Caco-2 (cell line): ENCODE measurements around the gene ECE1. TPM values are rescaled to one million over a fixed set of nuclear protein-coding genes. Genes with fewer than 3 reads are reported as not detected.

Experiments
- BruUV-seq: library from RNA; stranded (reverse); fragments of 400-500 nt; replicated peaks from 2 replicates; lab custom pipeline; 2021; lab: Mats Ljungman, UMichigan
- CTCF ChIA-PET: fragments of 300-600 bp; sonication (Branson Sonifier 250); formaldehyde crosslinking; loops from one replicate; lab custom pipeline; 2022; ENCODE audit warnings: antibody characterized with exemption; lab: Charles Lee
- POLR2A ChIA-PET: fragments of 300-600 bp; sonication (Branson Sonifier 250); formaldehyde crosslinking; loops from one replicate; lab custom pipeline; 2022; ENCODE audit warnings: antibody characterized with exemption; lab: Charles Lee
- DNase-seq, 2 experiments: peaks; one replicate each; pipeline versions ENCODE4 v3.0.0 to v3.0.0-alpha.2; 2020 to 2022
- H3K27me3 ChIP-seq: replicated peaks from 2 replicates; pipeline ENCODE4 v1.6.0; 2011; ENCODE audit warnings: low read length; ENCODE audit not compliant: control insufficient read depth, insufficient read depth
- H3K36me3 ChIP-seq: 2 replicates; pipeline ENCODE4 v1.5.1; 2011; ENCODE audit warnings: low read length; ENCODE audit not compliant: control insufficient read depth, insufficient read depth
- H3K4me1 ChIP-seq: fragments of 250-450 bp; sonication (Bioruptor Pico); 2 replicates; pipeline ENCODE4 v1.5.1; 2020; ENCODE audit warnings: mild to moderate bottlenecking
- H3K4me3 ChIP-seq: 2 replicates; pipeline ENCODE4 v1.5.1; 2011; ENCODE audit warnings: low read depth, mild to moderate bottlenecking, control low read depth, low read length
- H3K9me3 ChIP-seq: fragments of 250-450 bp; sonication (Bioruptor Pico); 2 replicates; pipeline ENCODE4 v1.5.1; 2020; ENCODE audit warnings: mild to moderate bottlenecking, moderate library complexity
- H3K27ac Mint-ChIP-seq: one replicate; pipeline ENCODE4 v1.8.0; 2022; ENCODE audit warnings: mixed read lengths; ENCODE audit not compliant: unreplicated experiment
- H3K27me3 Mint-ChIP-seq: one replicate; pipeline ENCODE4 v1.8.0; 2022; ENCODE audit warnings: mixed read lengths; ENCODE audit not compliant: insufficient read depth, unreplicated experiment
- H3K36me3 Mint-ChIP-seq: one replicate; pipeline ENCODE4 v1.8.0; 2022; ENCODE audit warnings: mild to moderate bottlenecking, mixed read lengths; ENCODE audit not compliant: insufficient read depth, unreplicated experiment
- H3K4me1 Mint-ChIP-seq: one replicate; pipeline ENCODE4 v1.8.0; 2022; ENCODE audit warnings: low read depth, mixed read lengths; ENCODE audit not compliant: unreplicated experiment
- H3K4me3 Mint-ChIP-seq: one replicate; pipeline ENCODE4 v1.8.0; 2022; ENCODE audit warnings: mild to moderate bottlenecking, moderate library complexity, mixed read lengths; ENCODE audit not compliant: unreplicated experiment
- H3K9me3 Mint-ChIP-seq: one replicate; pipeline ENCODE4 v1.8.0; 2022; ENCODE audit warnings: mixed read lengths; ENCODE audit not compliant: unreplicated experiment
- intact Hi-C: fragments of 100-400 bp; cut with micrococcal nuclease; formaldehyde crosslinking; loops from one replicate; pipeline ENCODE4 v1.10.0; 2022; ENCODE audit not compliant: unreplicated experiment
- total RNA-seq: library from RNA; stranded (reverse); gene quantifications from 2 replicates; pipeline ENCODE4 v1.2.3, GENCODE V29; 2022
- TF ChIP-seq, protein P1 (sequence below), 2 experiments: fragments of 200-600 bp in 1 of 2; IDR thresholded peaks; 1 replicate in 1 of 2; 2 replicates in 1 of 2; pipeline versions ENCODE4 v1.5.1 to v1.8.0; 2011 to 2022; ENCODE audit warnings: antibody characterized with exemption in 1 of 2, control low read depth in 1 of 2, inconsistent platforms in 1 of 2, low read depth in 1 of 2, low read length in 1 of 2, mild to moderate bottlenecking in 1 of 2, moderate library complexity in 1 of 2; ENCODE audit not compliant: insufficient read depth in 1 of 2, severe bottlenecking in 1 of 2, unreplicated experiment in 1 of 2

Gene ECE1
- total RNA-seq, 1 experiment from 2014 or later = 50.2 TPM

DNA sequence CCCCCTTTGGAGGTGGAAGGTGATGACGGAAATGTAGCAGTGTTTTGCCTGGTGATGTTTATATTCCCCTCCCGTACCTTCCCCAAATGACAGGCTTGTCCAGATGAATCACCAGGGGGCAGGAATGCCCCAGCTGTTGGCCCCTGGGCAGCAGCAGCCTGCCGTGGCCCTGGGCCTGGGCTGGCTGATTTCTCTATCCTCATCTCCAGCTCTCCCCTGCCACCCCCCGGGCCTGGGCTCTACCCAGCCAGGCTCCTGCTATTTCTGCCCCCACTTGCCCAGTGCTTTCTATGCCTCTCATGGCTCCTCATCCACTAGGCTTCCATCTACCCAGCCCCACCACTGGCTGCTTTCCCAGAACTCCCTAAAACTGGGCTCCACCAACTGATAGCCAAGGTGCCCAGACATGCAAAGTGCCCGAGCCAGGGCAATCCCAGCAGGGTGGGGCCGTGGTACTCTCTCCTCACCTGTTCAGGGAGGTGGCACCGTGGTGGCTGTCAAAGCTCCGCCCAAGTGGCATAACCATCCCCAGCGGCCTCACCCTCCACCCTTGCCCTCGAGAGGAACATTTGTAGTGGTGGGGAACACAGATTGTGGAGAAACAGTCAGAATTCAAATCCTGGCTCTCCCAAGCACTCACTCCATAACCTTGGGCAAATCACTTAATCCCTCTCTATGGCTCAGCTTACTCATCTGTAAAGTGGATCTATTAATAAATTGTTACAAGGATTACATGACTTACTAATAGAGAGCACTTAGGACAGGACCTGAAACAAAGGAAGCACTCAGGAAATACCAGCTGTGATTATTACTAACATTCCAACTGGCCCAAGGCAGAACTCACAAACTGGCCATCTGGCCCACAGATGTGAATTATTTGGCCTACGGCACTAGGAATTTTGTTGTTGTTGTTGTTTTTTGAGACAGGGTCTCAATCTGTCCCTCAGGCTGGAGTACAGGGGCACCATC is 12.8 kb upstream of the ECE1 start:
- no peaks in the 10 kb centered on the region for H3K4me1 Mint-ChIP-seq
- no TSS peak for BruUV-seq
- no peaks in the 10 kb centered on the region for H3K4me1 ChIP-seq
- no peaks in the 10 kb centered on the region for H3K36me3 ChIP-seq
- H3K27me3 ChIP-seq = no peaks in the 10 kb centered on the region
- intact Hi-C loops = no loop called here
- H3K9me3 ChIP-seq = no peaks in the 10 kb centered on the region
- POLR2A ChIA-PET = no interaction called here
- peaks cover 4% of the 10 kb centered on the region for H3K36me3 Mint-ChIP-seq
- no peak overlapping the region for H3K27ac Mint-ChIP-seq
- H3K9me3 Mint-ChIP-seq = no peaks in the 10 kb centered on the region
- DNase-seq = no peak
- no peak overlapping the region for H3K4me3 ChIP-seq
- H3K27me3 Mint-ChIP-seq = no peaks in the 10 kb centered on the region
- TF ChIP-seq, protein P1, sequence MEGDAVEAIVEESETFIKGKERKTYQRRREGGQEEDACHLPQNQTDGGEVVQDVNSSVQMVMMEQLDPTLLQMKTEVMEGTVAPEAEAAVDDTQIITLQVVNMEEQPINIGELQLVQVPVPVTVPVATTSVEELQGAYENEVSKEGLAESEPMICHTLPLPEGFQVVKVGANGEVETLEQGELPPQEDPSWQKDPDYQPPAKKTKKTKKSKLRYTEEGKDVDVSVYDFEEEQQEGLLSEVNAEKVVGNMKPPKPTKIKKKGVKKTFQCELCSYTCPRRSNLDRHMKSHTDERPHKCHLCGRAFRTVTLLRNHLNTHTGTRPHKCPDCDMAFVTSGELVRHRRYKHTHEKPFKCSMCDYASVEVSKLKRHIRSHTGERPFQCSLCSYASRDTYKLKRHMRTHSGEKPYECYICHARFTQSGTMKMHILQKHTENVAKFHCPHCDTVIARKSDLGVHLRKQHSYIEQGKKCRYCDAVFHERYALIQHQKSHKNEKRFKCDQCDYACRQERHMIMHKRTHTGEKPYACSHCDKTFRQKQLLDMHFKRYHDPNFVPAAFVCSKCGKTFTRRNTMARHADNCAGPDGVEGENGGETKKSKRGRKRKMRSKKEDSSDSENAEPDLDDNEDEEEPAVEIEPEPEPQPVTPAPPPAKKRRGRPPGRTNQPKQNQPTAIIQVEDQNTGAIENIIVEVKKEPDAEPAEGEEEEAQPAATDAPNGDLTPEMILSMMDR (IDR thresholded peaks at IDR 0.05; ENCODE audit: insufficient read depth in 1 of 2, low read depth in 1 of 2, low read length in 1 of 2, severe bottlenecking in 1 of 2, unreplicated experiment in 1 of 2) = peak in 1 of 2 experiments; percentile 25
- CTCF ChIA-PET = interaction anchor here (0.6 kb wide), 1 partner anchor 69 kb away, joined by 11 read pairs; no protein-coding TSS in a partner anchor
- no peak overlapping the region for H3K4me3 Mint-ChIP-seq

DNA sequence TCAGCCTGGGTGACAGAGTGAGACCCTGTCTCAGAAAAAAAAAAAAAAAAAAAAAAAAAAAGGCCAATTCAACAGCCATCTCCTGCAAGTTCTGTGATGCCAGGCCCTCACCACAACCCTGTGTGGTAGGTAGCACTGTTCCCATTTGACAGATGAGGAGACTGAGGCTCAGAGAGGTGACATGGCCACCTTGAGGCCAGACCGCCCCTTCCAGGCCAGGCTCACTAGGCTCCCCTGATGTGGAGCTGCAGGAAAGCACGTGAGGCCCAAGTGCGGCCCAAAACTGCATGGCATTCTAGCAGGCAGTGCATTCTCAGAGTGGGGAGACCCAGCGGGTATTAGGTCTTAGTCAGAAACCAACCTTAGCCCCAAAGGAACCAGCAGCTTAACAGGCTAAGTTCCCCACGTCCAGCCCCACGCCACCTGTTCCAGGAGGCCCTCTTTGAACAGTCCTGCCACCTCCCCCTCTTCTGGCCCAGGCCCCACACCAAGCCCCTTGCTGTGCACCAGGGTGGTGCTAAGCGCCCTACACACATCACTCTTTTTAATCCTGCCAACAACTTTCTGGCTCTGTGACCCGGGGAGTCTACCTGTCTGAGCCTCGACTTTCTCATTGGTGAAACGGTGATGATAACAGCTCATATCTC is 11.7 kb upstream of the ECE1 start:
- H3K4me3 ChIP-seq = no peak overlapping the region
- ChIA-PET POLR2A (no interaction called here), CTCF (interaction anchor here (0.7 kb wide), 1 partner anchor 48 kb away, joined by 6 read pairs; no protein-coding TSS in a partner anchor)
- no peaks in the 10 kb centered on the region for H3K27me3 ChIP-seq
- H3K4me1 ChIP-seq = no peaks in the 10 kb centered on the region
- no TSS peak for BruUV-seq
- no peaks in the 10 kb centered on the region for H3K36me3 ChIP-seq
- Mint-ChIP-seq H3K4me3 (no peak overlapping the region), H3K9me3 (no peaks in the 10 kb centered on the region), H3K36me3 (peaks cover 6% of the 10 kb centered on the region), H3K27ac (no peak overlapping the region), H3K27me3 (no peaks in the 10 kb centered on the region), H3K4me1 (no peaks in the 10 kb centered on the region)
- H3K9me3 ChIP-seq = no peaks in the 10 kb centered on the region
- no peak for DNase-seq
- TF ChIP-seq, protein P1 (IDR thresholded peaks at IDR 0.05; ENCODE audit: insufficient read depth in 1 of 2, low read depth in 1 of 2, low read length in 1 of 2, severe bottlenecking in 1 of 2, unreplicated experiment in 1 of 2) = no peak
- intact Hi-C loops = no loop called here

DNA sequence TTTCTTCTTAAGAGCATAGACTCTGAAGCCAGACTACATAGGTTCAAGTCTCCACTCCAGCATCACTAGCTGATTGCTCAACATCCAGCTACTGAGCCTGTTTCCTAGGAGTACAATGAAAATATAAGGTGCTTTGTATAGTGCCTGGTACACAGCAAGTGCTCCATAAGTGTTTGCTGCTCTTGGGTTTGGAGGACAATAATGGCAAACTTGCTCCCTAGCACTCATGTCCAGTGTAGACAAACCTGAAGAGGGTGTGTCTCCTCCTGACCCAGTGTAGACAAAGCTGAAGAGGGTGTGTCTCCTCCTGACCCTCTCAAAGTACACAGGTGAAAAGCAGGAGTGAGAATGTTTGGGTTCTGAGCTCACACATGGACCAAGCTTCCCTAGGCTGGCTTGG is 10.5 kb upstream of the ECE1 start:
- H3K4me3 ChIP-seq = no peak overlapping the region
- CTCF ChIA-PET = no interaction called here
- BruUV-seq = no TSS peak
- H3K36me3 ChIP-seq = no peaks in the 10 kb centered on the region
- Mint-ChIP-seq H3K27me3 (no peaks in the 10 kb centered on the region), H3K27ac (no peak overlapping the region), H3K9me3 (no peaks in the 10 kb centered on the region), H3K4me3 (no peak overlapping the region), H3K4me1 (no peaks in the 10 kb centered on the region), H3K36me3 (peaks cover 6% of the 10 kb centered on the region)
- H3K9me3 ChIP-seq = no peaks in the 10 kb centered on the region
- TF ChIP-seq, protein P1 (IDR thresholded peaks at IDR 0.05; ENCODE audit: insufficient read depth in 1 of 2, low read depth in 1 of 2, low read length in 1 of 2, severe bottlenecking in 1 of 2, unreplicated experiment in 1 of 2) = no peak
- POLR2A ChIA-PET = no interaction called here
- no peak for DNase-seq
- intact Hi-C loops = no loop called here
- H3K27me3 ChIP-seq = no peaks in the 10 kb centered on the region
- H3K4me1 ChIP-seq = no peaks in the 10 kb centered on the region
